ENCODE measurements around the gene OR8B4.

OR8B4 gene

GRCh38 chr11:124402326-124402922 lies 22.2 kb downstream of the OR8B4 start:
- TF ChIP-seq CTCF (IDR thresholded peaks at IDR 0.05), result peak; percentile 93

GRCh38 chr11:124398924-124399323 lies 25.7 kb downstream of the OR8B4 start, which contains the start of gene OR8B3:
TSS of gene OR8B3 (minus strand) at chr11:124399024. CDS start at chr11:124397351, 1,673 bp downstream.
- no peak for TF ChIP-seq CTCF (IDR thresholded peaks at IDR 0.05)

GRCh38 chr11:124394408-124394807 lies 30.3 kb downstream of the OR8B4 start:
- no peak for TF ChIP-seq CTCF (IDR thresholded peaks at IDR 0.05)

- TF ChIP-seq CTCF (IDR thresholded peaks at IDR 0.05), result no peak
These were observed 40.3 kb downstream of the OR8B4 start, which contains the start of gene OR8B2 for GRCh38 chr11:124384399-124384798. TSS of gene OR8B2 (minus strand) at chr11:124384499. CDS start at chr11:124383343, 1,156 bp downstream.

GRCh38 chr11:124380585-124380984 lies 44.1 kb downstream of the OR8B4 start:
- TF ChIP-seq CTCF (IDR thresholded peaks at IDR 0.05), result no peak

- no peak for TF ChIP-seq CTCF (IDR thresholded peaks at IDR 0.05)
These were observed 48.4 kb downstream of the OR8B4 start for GRCh38 chr11:124376280-124376679.

Data from LNCAP (cell line).